Calu3 (cell line): Measurements from ENCODE around the gene ZNF584. TPM values are rescaled to one million over a fixed set of nuclear protein-coding genes. Genes with fewer than 3 reads are reported as not detected.

Source experiments
- BruUV-seq: library from RNA; stranded (reverse); fragments of 400-500 nt; replicated peaks from 2 replicates; lab custom pipeline; 2021; lab: Mats Ljungman, UMichigan
- CTCF ChIA-PET: fragments of 300-600 bp; sonication (Branson Sonifier 250); formaldehyde crosslinking; loops from one replicate; lab custom pipeline; 2022; ENCODE audit warnings: antibody characterized with exemption; lab: Charles Lee
- DNase-seq: peaks from one replicate; pipeline ENCODE4 v3.0.0; 2022
- H3K27ac Mint-ChIP-seq: one replicate; pipeline ENCODE4 v1.8.0; 2022; ENCODE audit warnings: mixed read lengths; ENCODE audit not compliant: unreplicated experiment
- H3K27me3 Mint-ChIP-seq: one replicate; pipeline ENCODE4 v1.8.0; 2022; ENCODE audit warnings: mixed read lengths; ENCODE audit not compliant: unreplicated experiment
- H3K36me3 Mint-ChIP-seq: one replicate; pipeline ENCODE4 v1.8.0; 2022; ENCODE audit warnings: mild to moderate bottlenecking, moderate library complexity, mixed read lengths; ENCODE audit not compliant: insufficient read depth, unreplicated experiment
- H3K4me1 Mint-ChIP-seq: one replicate; pipeline ENCODE4 v1.8.0; 2022; ENCODE audit warnings: mild to moderate bottlenecking, low read depth, mixed read lengths; ENCODE audit not compliant: unreplicated experiment
- H3K4me3 Mint-ChIP-seq: one replicate; pipeline ENCODE4 v1.8.0; 2022; ENCODE audit warnings: mild to moderate bottlenecking, low read depth, moderate library complexity, mixed read lengths; ENCODE audit not compliant: unreplicated experiment
- H3K9me3 Mint-ChIP-seq: one replicate; pipeline ENCODE4 v1.8.0; 2022; ENCODE audit warnings: low read depth, mixed read lengths; ENCODE audit not compliant: unreplicated experiment
- intact Hi-C: fragments of 100-400 bp; cut with micrococcal nuclease; formaldehyde crosslinking; loops from one replicate; pipeline ENCODE4 v1.10.0; 2022; ENCODE audit not compliant: unreplicated experiment
- total RNA-seq: library from RNA; stranded (reverse); gene quantifications from 2 replicates; pipeline ENCODE4 v1.2.3, GENCODE V29; 2022
- TF ChIP-seq, protein P1 (sequence below): fragments of 200-600 bp; IDR thresholded peaks from one replicate; pipeline ENCODE4 v1.8.0; 2022; ENCODE audit warnings: antibody characterized with exemption; ENCODE audit not compliant: unreplicated experiment

Gene ZNF584
- total RNA-seq, 1 experiment from 2014 or later: 21.8 TPM

DNA sequence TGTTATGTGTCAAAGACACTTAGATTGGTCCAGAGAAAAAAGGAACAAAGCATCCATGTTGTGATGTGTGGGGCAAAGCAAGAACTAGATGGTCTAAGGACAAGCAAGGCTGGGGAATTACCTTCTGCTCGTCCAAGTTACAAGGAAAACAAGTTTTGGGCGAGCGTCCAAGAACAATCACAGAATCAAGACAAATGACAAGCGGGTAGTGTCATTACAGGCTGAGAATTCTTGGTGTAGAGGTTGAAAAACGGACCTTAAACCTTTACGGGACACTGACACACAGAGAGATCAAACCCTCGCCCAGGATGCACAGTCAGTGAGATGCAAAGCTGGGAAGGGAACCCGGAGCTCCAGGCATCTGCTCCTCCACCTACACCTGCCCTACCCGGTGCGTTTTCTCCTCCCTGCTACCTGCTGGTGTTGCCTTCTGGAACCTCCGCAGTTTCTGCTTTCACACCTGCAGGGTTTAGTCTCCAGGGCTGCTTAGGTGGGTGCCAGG is 42.5 kb downstream of the ZNF584 start:
- peaks cover 22% of the 10 kb centered on the region for H3K36me3 Mint-ChIP-seq
- BruUV-seq: no TSS peak
- H3K27ac Mint-ChIP-seq: peak overlapping the region; percentile 81
- H3K27me3 Mint-ChIP-seq: no peaks in the 10 kb centered on the region
- peaks cover 8% of the 10 kb centered on the region for H3K9me3 Mint-ChIP-seq
- intact Hi-C loops: loop anchor here (5.0 kb wide), 1 partner anchor 44 kb away; the partner anchor contains the start of gene ZNF584
- CTCF ChIA-PET: interaction anchor here (0.7 to 1.0 kb wide), 2 partner anchors 11 to 75 kb away, joined by 3 to 4 read pairs; no protein-coding TSS in a partner anchor
- DNase-seq: no peak
- H3K4me3 Mint-ChIP-seq: peak overlapping the region; percentile 90
- peaks cover 24% of the 10 kb centered on the region for H3K4me1 Mint-ChIP-seq
- TF ChIP-seq, protein P1, sequence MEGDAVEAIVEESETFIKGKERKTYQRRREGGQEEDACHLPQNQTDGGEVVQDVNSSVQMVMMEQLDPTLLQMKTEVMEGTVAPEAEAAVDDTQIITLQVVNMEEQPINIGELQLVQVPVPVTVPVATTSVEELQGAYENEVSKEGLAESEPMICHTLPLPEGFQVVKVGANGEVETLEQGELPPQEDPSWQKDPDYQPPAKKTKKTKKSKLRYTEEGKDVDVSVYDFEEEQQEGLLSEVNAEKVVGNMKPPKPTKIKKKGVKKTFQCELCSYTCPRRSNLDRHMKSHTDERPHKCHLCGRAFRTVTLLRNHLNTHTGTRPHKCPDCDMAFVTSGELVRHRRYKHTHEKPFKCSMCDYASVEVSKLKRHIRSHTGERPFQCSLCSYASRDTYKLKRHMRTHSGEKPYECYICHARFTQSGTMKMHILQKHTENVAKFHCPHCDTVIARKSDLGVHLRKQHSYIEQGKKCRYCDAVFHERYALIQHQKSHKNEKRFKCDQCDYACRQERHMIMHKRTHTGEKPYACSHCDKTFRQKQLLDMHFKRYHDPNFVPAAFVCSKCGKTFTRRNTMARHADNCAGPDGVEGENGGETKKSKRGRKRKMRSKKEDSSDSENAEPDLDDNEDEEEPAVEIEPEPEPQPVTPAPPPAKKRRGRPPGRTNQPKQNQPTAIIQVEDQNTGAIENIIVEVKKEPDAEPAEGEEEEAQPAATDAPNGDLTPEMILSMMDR: no peak

DNA sequence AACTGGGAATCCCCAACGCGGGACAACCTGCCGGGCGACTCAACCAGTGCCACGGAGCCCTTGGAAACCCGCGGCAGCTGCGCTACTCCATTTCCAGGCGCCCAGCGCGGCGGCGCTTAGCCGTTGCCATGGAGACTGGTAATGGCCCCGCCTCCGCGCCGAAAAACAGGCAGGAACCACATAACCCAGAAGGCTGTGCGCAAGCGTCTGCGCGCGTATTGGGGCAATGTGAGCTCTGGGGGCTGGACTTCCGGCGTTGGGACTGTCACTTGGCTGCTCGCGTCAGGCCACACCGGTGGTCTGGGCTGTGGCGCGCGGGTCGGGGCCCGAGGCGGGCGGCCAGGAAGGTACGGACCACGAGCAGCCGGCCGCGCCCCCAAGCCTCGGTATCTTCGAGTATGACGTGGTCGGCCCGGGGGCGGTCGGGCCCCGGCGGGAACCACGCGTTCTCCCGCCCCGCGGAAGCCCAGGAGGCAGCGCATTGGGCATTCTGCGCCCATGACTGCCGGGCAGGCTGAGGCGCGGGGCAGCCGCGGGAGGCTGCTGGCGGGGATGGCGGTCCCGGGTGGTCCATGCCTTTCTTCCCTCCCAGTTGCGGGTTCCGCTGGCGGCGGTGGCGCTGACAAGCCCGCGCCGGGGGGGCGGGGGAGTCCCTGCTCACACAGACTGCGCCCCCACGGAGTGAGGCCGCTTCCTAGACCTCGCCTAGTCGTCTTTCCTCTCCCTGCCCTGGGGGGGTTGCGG is 43.1 kb downstream of the ZNF584 start, which contains the start of gene ZNF324B:
ZNF324B (plus strand) TSS at position 265 of the 744 bp plus-strand sequence. CDS start 2,080 bp downstream, outside the sequence.
- Mint-ChIP-seq H3K9me3 (peaks cover 8% of the 10 kb centered on the region), H3K27ac (peak within 1 kb of the TSS; percentile 81), H3K27me3 (no peaks in the 10 kb centered on the region), H3K36me3 (peaks cover 22% of the 10 kb centered on the region), H3K4me1 (peaks cover 24% of the 10 kb centered on the region), H3K4me3 (peak within 1 kb of the TSS; percentile 90)
- no TSS peak for BruUV-seq
- DNase-seq: peak; percentile 98
- TF ChIP-seq, protein P1: no peak
- intact Hi-C loops: loop anchor here (5.0 kb wide), 1 partner anchor 44 kb away; the partner anchor contains the start of gene ZNF584
- CTCF ChIA-PET: interaction anchor here (0.6 to 1.0 kb wide), 2 partner anchors 11 to 16 kb away, joined by 3 to 4 read pairs; no protein-coding TSS in a partner anchor

DNA sequence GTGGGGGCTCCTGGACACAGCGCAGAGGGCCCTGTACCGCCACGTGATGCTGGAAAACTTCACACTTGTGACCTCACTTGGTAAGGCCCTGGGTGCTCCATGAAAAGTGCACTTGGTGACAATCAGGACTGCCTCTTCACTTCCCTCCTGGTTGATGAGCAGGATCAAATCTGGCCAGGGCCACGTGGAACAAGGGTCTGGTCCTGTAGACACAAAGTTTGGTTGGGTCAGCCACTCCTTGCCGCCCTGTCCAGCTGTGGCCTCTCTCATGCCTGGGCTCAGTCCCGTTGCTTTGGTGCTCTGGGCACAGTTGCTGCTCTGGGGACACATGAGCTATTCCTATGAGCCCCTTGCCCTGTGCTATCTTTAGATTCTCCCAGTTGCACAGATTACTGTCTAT is 45.3 kb downstream of the ZNF584 start:
- no peak overlapping the region for H3K4me3 Mint-ChIP-seq
- peaks cover 5% of the 10 kb centered on the region for H3K9me3 Mint-ChIP-seq
- BruUV-seq: no TSS peak
- TF ChIP-seq, protein P1: no peak
- peaks cover 22% of the 10 kb centered on the region for H3K36me3 Mint-ChIP-seq
- intact Hi-C loops: loop anchor here (5.0 kb wide), 1 partner anchor 46 kb away; the partner anchor contains the start of gene ZNF584
- CTCF ChIA-PET: no interaction called here
- no peak for DNase-seq
- no peak overlapping the region for H3K27ac Mint-ChIP-seq
- peaks cover 24% of the 10 kb centered on the region for H3K4me1 Mint-ChIP-seq
- no peaks in the 10 kb centered on the region for H3K27me3 Mint-ChIP-seq

DNA sequence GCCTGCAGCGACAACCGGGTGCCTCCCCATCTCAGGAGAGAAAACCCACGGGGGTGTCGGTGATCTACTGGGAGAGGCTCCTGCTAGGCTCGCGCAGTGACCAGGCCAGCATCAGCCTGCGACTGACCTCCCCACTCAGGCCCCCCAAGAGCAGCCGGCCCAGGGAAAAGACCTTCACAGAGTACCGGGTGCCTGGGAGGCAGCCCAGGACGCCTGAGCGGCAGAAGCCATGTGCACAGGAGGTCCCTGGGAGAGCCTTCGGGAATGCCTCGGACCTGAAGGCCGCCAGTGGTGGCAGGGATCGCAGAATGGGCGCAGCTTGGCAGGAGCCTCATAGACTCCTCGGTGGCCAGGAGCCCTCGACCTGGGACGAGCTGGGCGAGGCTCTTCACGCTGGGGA is 46.9 kb downstream of the ZNF584 start:
- intact Hi-C loops: no loop called here
- H3K27ac Mint-ChIP-seq: no peak overlapping the region
- CTCF ChIA-PET: no interaction called here
- no TSS peak for BruUV-seq
- DNase-seq: no peak
- H3K4me1 Mint-ChIP-seq: peaks cover 22% of the 10 kb centered on the region
- TF ChIP-seq, protein P1: no peak
- no peaks in the 10 kb centered on the region for H3K27me3 Mint-ChIP-seq
- H3K4me3 Mint-ChIP-seq: no peak overlapping the region
- H3K9me3 Mint-ChIP-seq: peaks cover 2% of the 10 kb centered on the region
- H3K36me3 Mint-ChIP-seq: peaks cover 28% of the 10 kb centered on the region
